22Rv1 (cell line): ENCODE results near the gene GMPPA.
A peak's percentile ranks its signal among the peaks of the same experiment; 100 is the strongest.

Source experiments
- H3K27ac ChIP-seq: fragments of 450-650 bp; 2 replicates; pipeline ENCODE4 v1.5.1; 2017
- CTCF ChIP-seq: fragments of 450-650 bp; IDR thresholded peaks from 2 replicates; pipeline ENCODE4 v1.5.1; 2017; ENCODE audit warnings: mild to moderate bottlenecking
- ZFX ChIP-seq: fragments of 450-650 bp; IDR thresholded peaks from 2 replicates; pipeline ENCODE4 v1.6.1; 2017; ENCODE audit warnings: antibody characterized with exemption, borderline replicate concordance

Gene GMPPA

GRCh38 chr2:219524817-219525216, 26.1 kb downstream of the GMPPA start:
- TF ChIP-seq ZFX (no peak), CTCF (no peak)
- no peak overlapping the region for H3K27ac ChIP-seq

DNA sequence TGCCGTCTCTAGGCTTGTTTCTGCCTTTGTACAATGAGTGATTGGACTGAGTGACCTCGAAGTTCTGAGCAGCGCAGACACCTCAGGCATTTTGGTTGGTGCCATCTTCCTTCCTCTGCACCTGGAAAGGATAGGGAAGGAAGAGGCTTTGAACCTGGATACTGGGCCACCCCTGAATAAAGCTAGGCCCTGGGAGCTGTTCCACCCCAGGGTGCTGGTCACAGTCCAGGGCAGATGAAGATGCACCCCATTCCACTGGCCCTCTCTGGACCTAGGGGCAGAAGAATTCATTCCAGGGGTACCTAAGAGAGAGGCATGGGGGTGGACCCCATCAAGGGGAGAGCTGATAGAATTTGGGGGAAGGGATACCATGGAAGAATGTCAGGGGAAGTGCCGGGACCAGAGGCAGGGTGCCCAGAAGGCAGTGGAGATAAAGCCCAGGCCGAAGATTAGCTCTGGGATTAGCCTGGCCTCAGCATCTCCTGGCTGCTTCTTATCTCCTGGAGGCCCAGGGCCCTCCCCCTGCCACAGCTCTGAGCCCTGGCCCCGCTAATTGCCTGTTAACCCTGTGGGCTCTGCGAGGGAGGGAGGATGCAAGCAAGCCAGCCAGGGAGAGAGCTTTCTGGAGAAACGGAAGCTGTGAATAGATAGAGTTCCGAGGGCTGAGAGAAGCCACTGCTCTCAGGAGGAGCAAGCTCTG, 27.0 kb downstream of the GMPPA start:
- H3K27ac ChIP-seq: no peak overlapping the region
- TF ChIP-seq ZFX: no peak
- TF ChIP-seq CTCF: no peak

DNA sequence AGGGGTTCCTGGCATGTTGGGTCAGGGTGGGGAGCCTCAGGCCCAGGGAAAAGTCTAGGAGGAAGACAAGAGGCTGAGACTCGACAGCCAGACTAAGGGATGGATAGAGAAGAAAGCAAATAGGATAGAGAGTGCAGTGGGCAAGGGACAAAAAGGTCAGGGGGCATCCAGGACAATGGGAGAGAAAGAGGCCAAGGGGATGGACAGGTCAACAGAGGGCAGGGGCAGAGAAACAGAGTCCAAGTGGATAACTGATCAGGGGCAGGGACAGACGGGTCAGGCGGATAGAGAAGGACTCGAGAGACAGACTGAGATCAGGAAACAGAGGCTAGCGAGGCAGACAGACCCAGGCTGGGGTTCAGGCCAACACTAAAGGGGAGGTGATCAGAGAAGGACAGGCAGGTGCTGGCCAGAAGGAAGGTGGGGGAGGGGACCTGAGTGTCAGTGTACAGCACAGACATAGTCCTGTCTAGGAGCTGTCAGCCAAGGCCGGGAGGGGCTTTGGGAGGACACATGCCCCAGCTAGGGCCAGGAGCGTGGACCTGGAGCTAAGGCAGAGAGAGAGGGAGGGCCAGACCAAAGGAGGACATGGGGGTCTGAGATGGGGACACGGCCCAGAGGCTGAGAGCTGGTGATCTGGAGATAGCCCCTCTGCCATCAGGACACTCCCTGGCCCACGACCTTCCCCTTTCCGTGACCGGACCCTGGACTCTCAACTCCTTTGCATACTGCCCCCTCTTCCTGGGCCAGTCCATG, 27.8 kb downstream of the GMPPA start:
- H3K27ac ChIP-seq: no peak overlapping the region
- TF ChIP-seq ZFX (no peak), CTCF (no peak)

GRCh38 chr2:219527076-219527394, 28.3 kb downstream of the GMPPA start:
- no peak overlapping the region for H3K27ac ChIP-seq
- TF ChIP-seq ZFX (no peak), CTCF (no peak)

DNA sequence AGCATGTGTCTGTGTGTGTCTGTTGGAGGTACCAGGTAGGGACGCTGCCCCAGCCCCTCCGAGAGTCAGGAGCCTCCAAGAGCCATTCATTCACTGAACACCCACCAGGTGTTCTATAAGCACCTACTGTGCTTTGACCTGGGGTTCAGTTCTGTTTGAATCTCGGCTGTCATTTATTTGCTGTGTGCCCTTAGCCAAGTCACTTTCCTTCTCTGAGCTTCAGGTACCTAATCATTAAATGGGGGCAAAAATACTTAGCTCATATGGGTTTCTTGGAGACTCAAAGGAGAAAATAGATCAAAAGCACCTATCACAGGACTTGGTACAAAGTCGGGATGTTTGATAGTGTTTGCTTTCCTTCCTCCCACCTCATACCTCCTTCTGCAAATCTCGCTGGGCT, 28.8 kb downstream of the GMPPA start:
- TF ChIP-seq CTCF (no peak), ZFX (no peak)

DNA sequence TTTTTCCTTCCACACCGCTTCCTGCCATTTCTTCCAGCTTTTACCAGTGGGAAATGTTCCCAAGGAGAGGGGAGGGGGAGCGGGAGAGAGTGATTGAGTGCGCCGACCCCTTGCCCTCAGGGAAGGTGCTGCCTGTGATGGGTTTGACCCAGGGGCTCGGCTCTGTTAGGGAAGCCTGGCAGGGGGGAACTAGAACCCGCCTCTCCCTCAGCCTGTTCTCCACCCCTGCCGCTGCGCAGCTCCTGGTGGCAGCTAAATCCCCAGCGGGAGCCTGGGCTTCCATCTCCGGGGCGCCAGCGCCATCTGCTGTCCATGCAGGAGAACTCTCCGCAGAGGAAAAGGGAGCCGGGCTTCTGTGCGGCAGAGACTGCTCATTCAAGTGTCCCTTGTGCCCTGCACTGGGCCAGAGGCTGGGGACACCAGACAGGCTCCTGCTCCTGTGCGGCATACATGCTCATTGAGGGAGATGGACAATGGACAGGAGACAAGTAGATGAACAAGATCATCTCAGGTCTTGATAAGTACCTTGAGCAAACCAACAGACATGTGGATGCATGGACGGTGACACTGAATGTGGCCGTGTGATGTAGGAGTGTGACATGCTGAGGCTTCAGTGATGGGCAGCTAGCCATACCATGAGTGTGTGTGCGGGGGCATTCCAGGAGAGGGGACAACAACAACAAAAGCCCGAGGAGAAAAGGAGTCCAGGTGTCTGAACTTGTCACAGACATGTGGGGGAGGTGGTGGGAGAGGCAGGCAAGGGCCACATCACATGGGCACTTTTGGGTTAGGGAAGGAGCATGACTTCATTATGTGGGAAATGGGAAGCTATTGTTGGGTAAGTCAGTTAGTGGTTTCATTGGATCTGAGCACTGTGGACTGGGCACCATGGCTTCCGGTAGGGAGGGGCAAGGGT, 31.6 kb downstream of the GMPPA start:
- TF ChIP-seq ZFX (no peak), CTCF (peak; percentile 91)
- no peak overlapping the region for H3K27ac ChIP-seq

More for the DNA sequence above, 28.8 kb downstream of the GMPPA start:
- H3K27ac ChIP-seq: no peak overlapping the region
